HG02973 (cell line): ENCODE data around the gene RAD51B.

Source experiments
- ATAC-seq: cut with Tn5 transposase; IDR thresholded peaks from one replicate; pipeline ENCODE4 v1.9.1; 2021; ENCODE audit warnings: moderate library complexity; ENCODE audit not compliant: unreplicated experiment

RAD51B gene

DNA sequence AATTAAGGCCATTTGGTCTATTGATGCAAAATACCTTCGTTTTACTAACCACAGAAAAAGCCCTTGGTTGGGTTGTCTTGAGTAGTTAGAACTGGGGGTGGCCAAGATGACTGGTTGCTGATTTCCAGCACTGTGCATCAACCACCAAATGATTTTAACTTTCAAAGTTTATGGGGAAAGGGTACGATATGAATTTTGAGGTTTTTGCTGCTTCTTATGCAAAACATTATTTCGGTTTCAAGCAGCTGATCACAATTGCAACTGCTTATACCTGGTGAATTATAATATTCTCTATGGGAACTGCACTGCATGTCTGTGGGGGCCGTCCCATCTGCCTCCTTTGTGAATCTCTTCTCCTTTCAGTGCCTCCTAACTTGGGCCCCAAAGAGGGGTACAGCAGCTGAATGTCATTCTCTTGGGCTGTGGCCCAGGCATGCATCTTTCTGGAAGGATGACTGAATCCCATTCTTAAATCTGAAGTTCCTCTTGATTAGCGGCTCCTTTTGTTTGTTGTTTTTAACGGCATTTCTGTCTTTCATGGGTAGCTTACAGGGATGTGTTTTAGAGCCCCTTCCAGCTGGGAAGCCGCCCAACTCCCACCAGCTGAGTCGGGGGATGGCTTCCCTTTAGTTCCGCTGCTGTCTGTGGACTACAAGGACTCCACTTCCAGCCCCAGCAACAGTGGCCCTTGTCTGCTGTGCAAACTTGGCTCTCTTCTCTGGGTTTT lies 493.5 kb downstream of the RAD51B start:
- peak; percentile 85 for ATAC-seq

GRCh38 chr14:68314642-68315041 lies 495.1 kb downstream of the RAD51B start:
- ATAC-seq = no peak

DNA sequence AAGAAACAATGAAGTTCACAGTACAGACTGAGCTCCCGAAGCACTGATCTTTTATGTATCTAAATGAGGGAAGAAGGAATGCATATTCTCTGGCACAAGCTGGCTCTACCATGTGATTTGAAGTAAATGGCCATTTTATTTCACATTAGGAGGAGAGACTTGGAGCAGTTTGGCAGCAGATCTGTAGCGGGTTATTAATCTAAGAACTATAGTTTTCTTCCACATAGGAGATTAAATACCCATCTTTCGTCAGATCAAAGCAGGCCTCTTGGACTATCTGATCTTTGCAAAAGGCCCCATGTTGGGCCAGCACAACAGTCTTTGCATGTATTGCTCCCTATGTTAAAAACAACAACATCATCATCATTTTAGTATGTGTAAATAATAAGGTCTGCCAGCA lies 495.5 kb downstream of the RAD51B start:
- ATAC-seq = no peak

DNA sequence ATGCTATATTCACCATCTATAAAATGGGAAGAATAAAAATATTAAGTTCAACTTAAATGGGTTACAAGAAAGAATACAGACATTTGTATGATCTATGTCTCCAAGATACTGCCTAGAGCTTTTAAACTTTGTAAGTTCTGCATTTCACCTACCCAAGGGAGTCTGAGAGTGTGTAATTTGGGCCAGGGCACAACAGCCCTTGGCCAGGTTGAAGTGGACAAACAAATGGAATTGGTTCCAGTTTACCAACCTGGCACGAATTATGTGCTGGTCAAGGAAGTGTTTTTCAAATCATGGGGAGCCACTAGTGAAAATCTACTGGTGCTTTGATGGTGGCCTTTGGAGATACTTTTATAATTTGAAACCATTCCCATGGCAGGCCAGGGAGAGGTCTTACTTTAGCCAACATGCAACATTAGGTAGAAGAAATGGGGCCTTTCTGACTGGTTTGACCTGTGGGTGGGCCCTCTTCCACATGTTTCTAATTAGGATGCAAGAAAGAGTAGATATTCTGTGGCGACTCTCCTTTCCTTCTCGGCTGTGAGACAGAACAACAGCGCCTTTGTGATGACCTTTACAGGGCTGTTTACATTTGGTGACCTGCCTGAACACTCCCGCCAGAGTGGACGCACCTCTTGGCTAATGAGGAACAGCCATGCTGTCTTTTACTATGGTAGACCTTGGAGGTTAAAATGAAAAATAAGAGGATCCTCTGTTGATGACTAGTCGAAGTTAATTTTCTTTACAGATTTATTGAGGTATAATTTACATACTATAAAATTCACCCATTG lies 496.7 kb downstream of the RAD51B start:
- no peak for ATAC-seq

GRCh38 chr14:68317239-68317638 lies 497.7 kb downstream of the RAD51B start:
- ATAC-seq = no peak

- ATAC-seq = no peak
Measured at GRCh38 chr14:68318828-68319227, 499.2 kb downstream of the RAD51B start.

GRCh38 chr14:68320495-68320894 lies 500.9 kb downstream of the RAD51B start:
- no peak for ATAC-seq

GRCh38 chr14:68322940-68323620 lies 503.5 kb downstream of the RAD51B start:
- no peak for ATAC-seq

DNA sequence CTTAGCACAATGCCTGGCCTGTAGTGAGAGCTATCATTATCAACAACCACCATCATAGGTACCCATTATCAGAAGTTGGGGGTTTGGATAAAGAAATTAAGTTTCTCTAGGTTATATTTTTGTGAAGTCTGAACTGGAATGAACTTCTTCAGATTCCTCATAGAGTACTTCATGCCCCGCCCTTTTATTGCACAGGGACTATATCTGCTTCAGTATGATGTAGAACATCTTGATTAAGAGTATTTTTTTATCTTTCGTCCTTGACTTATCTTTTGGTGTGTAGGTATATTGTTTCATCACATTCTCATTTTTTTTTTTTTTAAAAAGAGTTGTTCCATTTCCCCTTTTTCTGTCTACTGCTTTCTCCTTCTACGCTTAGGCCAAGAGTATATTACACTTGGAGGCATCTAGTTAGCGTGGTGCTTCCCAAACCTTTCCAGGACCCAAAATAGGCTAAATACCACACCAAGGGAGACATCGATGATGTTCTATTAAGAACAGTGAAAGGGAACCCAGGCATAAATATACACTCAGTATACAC lies 505.8 kb downstream of the RAD51B start:
- ATAC-seq = no peak

DNA sequence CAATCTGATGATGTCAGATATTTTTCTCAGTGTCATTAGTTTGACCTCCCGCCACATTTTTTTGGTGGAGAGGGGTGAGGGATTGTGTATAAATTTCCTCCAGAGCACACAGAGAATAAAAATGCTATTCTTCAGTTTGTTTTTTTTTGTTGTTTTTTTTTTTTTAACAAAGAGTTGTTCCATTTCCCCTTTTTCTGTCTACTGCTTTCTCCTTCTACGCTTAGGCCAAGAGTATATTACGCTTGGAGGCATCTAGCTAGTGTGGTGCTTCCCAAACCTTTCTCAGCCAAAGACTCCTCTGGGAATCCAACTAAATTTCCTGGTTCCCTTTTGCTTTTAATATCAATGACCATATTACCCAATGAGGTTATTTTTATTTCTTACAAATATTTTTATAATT lies 507.7 kb downstream of the RAD51B start:
- ATAC-seq = no peak

DNA sequence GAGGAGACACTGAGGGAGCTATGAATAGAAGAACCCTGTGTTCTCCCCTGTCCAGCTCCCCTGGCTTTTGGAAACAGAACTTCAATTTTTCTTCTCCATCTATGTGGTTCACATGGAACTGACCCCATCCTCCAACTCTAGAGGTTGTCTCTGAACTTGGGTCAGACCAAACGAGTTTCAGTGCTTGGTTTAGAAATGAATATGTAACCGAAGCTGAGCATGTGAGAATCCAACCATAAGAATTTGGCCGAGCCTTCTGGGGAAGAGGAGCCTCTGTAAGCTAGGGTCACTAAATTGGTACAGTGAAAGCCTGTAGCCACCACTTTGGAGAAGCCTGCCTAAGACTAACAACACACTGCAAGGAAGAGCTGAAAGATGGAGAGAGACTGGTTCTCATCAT lies 508.9 kb downstream of the RAD51B start:
- peak; percentile 71 for ATAC-seq

- ATAC-seq = no peak
Measured at GRCh38 chr14:68331426-68331825, 511.8 kb downstream of the RAD51B start.

- no peak for ATAC-seq
Measured at GRCh38 chr14:68331991-68332390, 512.4 kb downstream of the RAD51B start.

DNA sequence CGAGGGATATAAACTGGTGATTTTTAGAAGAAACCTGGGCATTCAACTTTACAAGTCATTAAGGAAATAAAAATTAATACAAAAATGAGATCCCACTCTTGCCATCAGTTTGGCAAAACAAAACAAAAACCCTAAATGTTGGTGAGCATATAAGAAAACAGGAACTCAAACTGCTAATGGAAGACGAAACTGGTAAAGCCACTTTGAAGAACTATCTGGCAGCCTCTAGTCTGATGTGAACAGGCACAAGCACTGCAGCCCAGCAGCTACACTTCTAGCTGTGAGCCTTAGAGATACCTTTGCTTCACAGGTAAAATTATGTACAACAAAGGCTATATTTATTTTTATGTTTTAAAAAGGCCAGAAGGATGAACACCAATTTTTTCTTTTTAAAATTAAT lies 513.7 kb downstream of the RAD51B start:
- no peak for ATAC-seq

GRCh38 chr14:68335312-68335711 lies 515.7 kb downstream of the RAD51B start:
- no peak for ATAC-seq

DNA sequence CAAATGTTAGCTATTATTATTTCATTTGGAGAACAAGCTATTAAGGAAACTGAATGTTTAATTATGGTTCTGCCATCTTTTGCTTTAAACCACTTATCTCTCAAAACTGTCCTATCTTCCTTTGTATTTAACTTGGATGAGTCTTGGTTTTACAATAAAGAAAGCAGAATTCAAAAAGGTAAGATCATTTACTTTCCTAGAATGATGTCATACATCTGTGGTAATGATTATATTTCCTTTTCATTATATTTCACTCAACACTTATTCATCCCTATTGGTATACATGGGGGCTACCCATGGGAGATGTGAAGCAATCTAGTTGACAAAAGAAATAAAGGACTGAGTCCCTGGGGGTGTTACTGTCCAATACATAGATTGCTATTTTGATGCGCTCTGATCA lies 516.6 kb downstream of the RAD51B start:
- no peak for ATAC-seq

- no peak for ATAC-seq
Measured at GRCh38 chr14:68337279-68337678, 517.7 kb downstream of the RAD51B start.

GRCh38 chr14:68340262-68340661 lies 520.7 kb downstream of the RAD51B start:
- ATAC-seq = no peak

GRCh38 chr14:68341411-68342212 lies 522.0 kb downstream of the RAD51B start:
- peak; percentile 65 for ATAC-seq

DNA sequence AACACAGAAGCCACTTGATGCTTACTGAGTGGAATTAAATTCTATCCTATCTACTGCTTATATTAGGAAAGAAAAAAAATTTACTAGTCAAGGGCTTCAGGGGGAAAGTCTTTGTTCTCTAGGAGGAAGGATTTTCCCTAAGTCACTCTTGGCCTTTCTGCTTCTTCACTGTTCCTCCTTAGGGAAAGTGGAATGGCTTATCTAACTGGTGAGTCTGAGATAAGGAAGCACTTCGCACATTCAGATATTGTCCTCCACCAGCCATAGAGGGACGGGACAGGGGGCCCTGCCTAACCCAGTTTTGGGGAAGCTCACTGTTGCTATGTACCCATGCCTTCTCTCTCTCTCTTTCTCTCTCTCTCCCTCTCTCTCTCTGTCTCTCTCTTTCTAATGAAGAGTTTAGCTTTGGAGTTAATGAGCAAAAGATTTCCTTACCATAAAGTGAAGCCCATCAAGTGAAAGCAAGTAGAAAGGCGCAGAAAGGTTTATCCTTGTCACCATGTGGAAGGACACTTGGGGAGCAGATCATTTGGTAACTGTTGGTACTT lies 522.7 kb downstream of the RAD51B start:
- no peak for ATAC-seq
